ENCODE measurements around the gene SEMA3B. TPM values are rescaled to one million over a fixed set of nuclear protein-coding genes. Genes with fewer than 3 reads are reported as not detected.

Gene SEMA3B
- total and polyA plus RNA-seq, 2 of the 4 experiments (the other 2 are of a cell fraction) = 4.3 to 29.3 TPM

DNA sequence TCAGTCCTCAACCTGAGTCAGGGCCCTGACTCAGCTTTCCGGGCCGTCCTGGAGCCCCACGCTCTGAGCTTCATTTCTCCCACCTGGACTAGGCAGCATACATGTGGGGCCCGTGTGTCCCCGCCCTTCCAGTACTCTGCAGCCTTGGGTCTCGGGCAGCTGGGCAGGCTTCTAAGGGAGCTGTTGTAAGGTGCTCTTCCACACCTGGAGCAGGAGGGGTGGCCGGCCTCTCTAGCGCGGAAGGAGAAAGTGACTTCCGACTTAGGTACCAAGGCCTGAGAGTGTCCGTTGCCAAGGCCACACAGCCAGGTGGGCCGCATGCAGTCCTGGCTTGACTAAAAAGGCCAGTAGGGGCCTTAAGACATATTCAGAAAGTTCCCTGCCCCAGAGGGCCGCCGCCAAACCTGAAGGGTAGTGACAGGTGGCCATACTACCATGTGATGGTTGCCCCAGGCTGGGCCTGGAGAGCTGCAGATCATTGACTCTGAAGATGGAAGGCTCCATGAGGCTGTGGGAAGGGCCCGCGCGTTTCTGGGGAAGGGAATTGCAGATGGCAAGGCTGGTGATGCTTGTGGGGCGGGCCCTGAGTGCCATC, 9.4 kb upstream of the SEMA3B start:
- intact Hi-C loops (cut with micrococcal nuclease) (loop anchor here (1.0 to 5.0 kb wide), 2 partner anchors 14 to 63 kb away; partner anchors contain the start of gene HYAL2), in situ Hi-C loops (cut with MboI; ENCODE audit: low sequenced_read_pairs) (no loop called here), dilution Hi-C loops (cut with HindIII; ENCODE audit: low sequenced_read_pairs, unreplicated experiment) (no loop called here)
- DNase-seq (no peak), ATAC-seq (ENCODE audit: low read depth) (no peak)
- H3K79me1 ChIP-seq (ENCODE audit: low read depth in 1 of 2, low read length in 2 of 2) = peaks cover 15 to 66% of the 10 kb centered on the region in 2 experiments
- peak overlapping the region; percentile 38 for H4K91ac ChIP-seq (ENCODE audit: insufficient read depth, low read depth, low read length)
- H3K14ac ChIP-seq (replicated peaks; ENCODE audit: low read depth, low read length) = no peak overlapping the region
- H4K8ac ChIP-seq (ENCODE audit: low read depth in 2 of 2, low read length in 2 of 2) = peak overlapping the region; percentile 49 to 81; a peak in 2 of 4 replicates
- no peak overlapping the region for H2BK120ac ChIP-seq (ENCODE audit: low read depth, low read length)
- 79% methylated on average over 11 of the region's 18 CpGs; no CpG with 5 or more reads in 1 of the 2 experiments for WGBS, 2 experiments (ENCODE audit: extremely low coverage in 2 of 2, insufficient read length in 1 of 2)
- H3K4me3 ChIP-seq (ENCODE audit: insufficient read depth, low read depth, low read length) = no peak overlapping the region
- H3K9me1 ChIP-seq (ENCODE audit: insufficient read depth, low read length) = peaks cover 9% of the 10 kb centered on the region; the same call in 1 of the 2 replicates
- H2AFZ ChIP-seq (replicated peaks; ENCODE audit: low read length, poor library complexity) = peak overlapping the region; percentile 89
- no peak overlapping the region for H2BK15ac ChIP-seq (ENCODE audit: low read depth, low read length)
- peak overlapping the region; percentile 44 for H2BK5ac ChIP-seq (ENCODE audit: low read depth, low read length, poor library complexity, severe bottlenecking)
- H3K27me3 ChIP-seq (ENCODE audit: control insufficient read depth, insufficient read depth, low read length) = no peaks in the 10 kb centered on the region
- H2BK20ac ChIP-seq (ENCODE audit: low read depth, low read length) = no peak overlapping the region
- H3K36me3 ChIP-seq (ENCODE audit: control insufficient read depth, insufficient read depth, low read length) = peaks cover 31% of the 10 kb centered on the region
- no peak overlapping the region for H3K23ac ChIP-seq (ENCODE audit: low read depth, low read length)
- H3K27ac ChIP-seq (ENCODE audit: insufficient read depth, low read length) = peak overlapping the region; percentile 49
- peak overlapping the region; percentile 34; the same call in 1 of the 2 replicates for H3K4me2 ChIP-seq (ENCODE audit: low read depth, low read length)
- no peaks in the 10 kb centered on the region for H3K9me3 ChIP-seq (ENCODE audit: control insufficient read depth, insufficient read depth, low read length)
- H3K56ac ChIP-seq (ENCODE audit: extremely low read depth, insufficient read depth, low read length) = no peak overlapping the region
- no TSS peak for BruUV-seq (replicated peaks)
- peaks cover 26% of the 10 kb centered on the region for H3K4me1 ChIP-seq (ENCODE audit: control insufficient read depth, insufficient read depth, low read length)
- H4K5ac ChIP-seq (ENCODE audit: low read depth, low read length) = no peak overlapping the region
- H4K20me1 ChIP-seq (ENCODE audit: insufficient read depth, low read length) = peaks cover 20% of the 10 kb centered on the region; the same call in 1 of the 2 replicates
- peak overlapping the region; percentile 19; the same call in 1 of the 2 replicates for H3K9ac ChIP-seq (ENCODE audit: low read depth, low read length)
- H2AK9ac ChIP-seq (replicated peaks; ENCODE audit: low read depth, low read length, poor library complexity) = peak overlapping the region; percentile 99
- ChIA-PET POLR2A (ENCODE audit: unreplicated experiment) (no interaction called here), CTCF (interaction anchor here (1.0 to 1.6 kb wide), 4 partner anchors 11 to 74 kb away, joined by 3 to 7 read pairs (median 4); no protein-coding TSS in a partner anchor)
- no peak overlapping the region for H3K18ac ChIP-seq (ENCODE audit: low read depth, low read length)
- H2AK5ac ChIP-seq (ENCODE audit: low read depth, low read length) = peak overlapping the region; percentile 59
- H3K4ac ChIP-seq (ENCODE audit: low read depth, low read length) = 0 out of 2 replicates have a peak overlapping the region, but pooled peaks have one; percentile 67
- no peak for TF ChIP-seq RFX5 (IDR thresholded peaks at IDR 0.05; ENCODE audit: low read depth, low read length)
- TF ChIP-seq CTCF (conservative IDR thresholded peaks at IDR 0.05; ENCODE audit: low read depth, low read length) = no peak
- no peak for TF ChIP-seq MXI1 (IDR thresholded peaks at IDR 0.05; ENCODE audit: borderline replicate concordance, low read depth, low read length)
- TF ChIP-seq MAZ (IDR thresholded peaks at IDR 0.05; ENCODE audit: borderline replicate concordance, low read depth, low read length) = no peak
- TF ChIP-seq CEBPB (IDR thresholded peaks at IDR 0.05; ENCODE audit: low read depth, low read length) = no peak
- TF ChIP-seq NFE2L2 (IDR thresholded peaks at IDR 0.05; ENCODE audit: low read depth, low read length) = no peak
- TF ChIP-seq BHLHE40 (IDR thresholded peaks at IDR 0.05; ENCODE audit: low read depth, low read length) = no peak
- TF ChIP-seq RCOR1 (IDR thresholded peaks at IDR 0.05; ENCODE audit: insufficient replicate concordance, low read length) = no peak
- TF ChIP-seq MAFK (IDR thresholded peaks at IDR 0.05; ENCODE audit: low read depth, low read length) = no peak
- TF ChIP-seq POLR2A (IDR thresholded peaks at IDR 0.05; ENCODE audit: low read depth, low read length) = no peak
- TF ChIP-seq, protein P1, sequence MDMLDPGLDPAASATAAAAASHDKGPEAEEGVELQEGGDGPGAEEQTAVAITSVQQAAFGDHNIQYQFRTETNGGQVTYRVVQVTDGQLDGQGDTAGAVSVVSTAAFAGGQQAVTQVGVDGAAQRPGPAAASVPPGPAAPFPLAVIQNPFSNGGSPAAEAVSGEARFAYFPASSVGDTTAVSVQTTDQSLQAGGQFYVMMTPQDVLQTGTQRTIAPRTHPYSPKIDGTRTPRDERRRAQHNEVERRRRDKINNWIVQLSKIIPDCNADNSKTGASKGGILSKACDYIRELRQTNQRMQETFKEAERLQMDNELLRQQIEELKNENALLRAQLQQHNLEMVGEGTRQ (IDR thresholded peaks at IDR 0.05; ENCODE audit: low read depth, low read length) = no peak
- no peak for TF ChIP-seq ELK1 (IDR thresholded peaks at IDR 0.05; ENCODE audit: borderline replicate concordance, low read depth, low read length)
- no peak for TF ChIP-seq RAD21 (IDR thresholded peaks at IDR 0.05; ENCODE audit: low read length)
- no peak for TF ChIP-seq SMC3 (IDR thresholded peaks at IDR 0.05; ENCODE audit: low read depth, low read length)
- TF ChIP-seq CHD1 (IDR thresholded peaks at IDR 0.05; ENCODE audit: low read depth, low read length) = no peak
